ENCODE data around the gene ANKHD1. TPM values are rescaled to one million over a fixed set of nuclear protein-coding genes. Genes with fewer than 3 reads are reported as not detected.

Gene ANKHD1
- polyA plus RNA-seq, 2 donors: 37.7 to 43.2 TPM

DNA sequence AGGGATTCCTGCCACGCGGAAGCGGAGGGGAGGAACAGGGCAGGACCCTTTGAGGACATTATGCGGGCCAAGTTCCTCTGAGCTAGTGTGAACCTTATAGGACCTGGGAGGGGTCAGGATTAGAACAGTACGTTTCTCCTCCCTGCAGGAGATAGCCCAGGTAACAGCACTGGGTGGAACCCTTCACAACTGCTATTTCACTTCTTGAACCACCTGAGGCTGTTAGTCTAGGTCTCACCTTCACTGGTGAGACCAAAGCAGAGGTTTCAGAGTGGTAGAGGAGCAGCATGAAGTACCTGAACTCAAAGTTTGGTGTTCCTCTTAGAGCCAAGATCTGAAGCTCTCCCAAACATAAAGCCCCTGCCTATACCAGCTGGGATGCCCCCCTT lies 146.7 kb downstream of the ANKHD1 start:
- WGBS, 2 donors: 3 to 10% methylated on average over 5 of the region's 5 CpGs
- Histone ChIP-seq H3K9me3 (ENCODE audit: control insufficient read depth in 2 of 2, insufficient read depth in 1 of 2, low read depth in 1 of 2, low read length in 1 of 2) (no peaks in the 10 kb centered on the region), H3K27me3 (ENCODE audit: control insufficient read depth in 1 of 2, insufficient read depth in 2 of 2, low read length in 2 of 2) (no peaks in the 10 kb centered on the region), H3K27ac (ENCODE audit: low read depth in 2 of 2, low read length in 1 of 2) (peak overlapping the region; percentile 99 to 100), H3K4me1 (ENCODE audit: control insufficient read depth in 2 of 2, insufficient read depth in 2 of 2, low read length in 1 of 2) (peaks cover 12 to 16% of the 10 kb centered on the region in 2 donors), H3K36me3 (ENCODE audit: control insufficient read depth in 2 of 2, insufficient read depth in 2 of 2, low read length in 1 of 2) (peaks cover 11 to 14% of the 10 kb centered on the region in 2 donors), H3K4me3 (ENCODE audit: low read depth in 1 of 2, low read length in 2 of 2) (peak overlapping the region; percentile 50 to 61)

DNA sequence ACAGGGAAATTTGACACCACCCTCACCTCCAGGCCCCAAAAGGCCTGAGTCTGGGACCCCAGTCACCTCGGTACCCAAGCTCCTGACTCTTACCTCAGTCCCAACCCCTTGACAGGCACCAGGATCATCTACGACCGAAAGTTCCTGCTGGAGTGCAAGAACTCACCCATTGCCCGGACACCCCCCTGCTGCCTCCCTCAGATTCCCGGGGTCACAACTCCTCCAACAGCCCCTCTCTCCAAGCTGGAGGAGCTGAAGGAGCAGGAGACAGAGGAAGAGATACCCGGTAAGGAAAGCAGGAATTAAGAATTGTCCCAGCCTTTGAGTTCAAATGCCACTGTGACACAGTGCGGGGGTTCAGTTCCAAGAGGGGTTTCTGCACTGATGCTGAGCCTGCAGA lies 147.2 kb downstream of the ANKHD1 start:
- Histone ChIP-seq H3K27me3 (ENCODE audit: control insufficient read depth in 1 of 2, insufficient read depth in 2 of 2, low read length in 2 of 2) (no peaks in the 10 kb centered on the region), H3K4me1 (ENCODE audit: control insufficient read depth in 2 of 2, insufficient read depth in 2 of 2, low read length in 1 of 2) (peaks cover 12 to 16% of the 10 kb centered on the region in 2 donors), H3K27ac (ENCODE audit: low read depth in 2 of 2, low read length in 1 of 2) (peak overlapping the region; percentile 99 to 100), H3K36me3 (ENCODE audit: control insufficient read depth in 2 of 2, insufficient read depth in 2 of 2, low read length in 1 of 2) (peaks cover 11 to 14% of the 10 kb centered on the region in 2 donors), H3K9me3 (ENCODE audit: control insufficient read depth in 2 of 2, insufficient read depth in 1 of 2, low read depth in 1 of 2, low read length in 1 of 2) (no peaks in the 10 kb centered on the region), H3K4me3 (ENCODE audit: low read depth in 1 of 2, low read length in 2 of 2) (no peak overlapping the region)
- 88 to 89% methylated on average over 7 of the region's 7 CpGs for WGBS, 2 donors

DNA sequence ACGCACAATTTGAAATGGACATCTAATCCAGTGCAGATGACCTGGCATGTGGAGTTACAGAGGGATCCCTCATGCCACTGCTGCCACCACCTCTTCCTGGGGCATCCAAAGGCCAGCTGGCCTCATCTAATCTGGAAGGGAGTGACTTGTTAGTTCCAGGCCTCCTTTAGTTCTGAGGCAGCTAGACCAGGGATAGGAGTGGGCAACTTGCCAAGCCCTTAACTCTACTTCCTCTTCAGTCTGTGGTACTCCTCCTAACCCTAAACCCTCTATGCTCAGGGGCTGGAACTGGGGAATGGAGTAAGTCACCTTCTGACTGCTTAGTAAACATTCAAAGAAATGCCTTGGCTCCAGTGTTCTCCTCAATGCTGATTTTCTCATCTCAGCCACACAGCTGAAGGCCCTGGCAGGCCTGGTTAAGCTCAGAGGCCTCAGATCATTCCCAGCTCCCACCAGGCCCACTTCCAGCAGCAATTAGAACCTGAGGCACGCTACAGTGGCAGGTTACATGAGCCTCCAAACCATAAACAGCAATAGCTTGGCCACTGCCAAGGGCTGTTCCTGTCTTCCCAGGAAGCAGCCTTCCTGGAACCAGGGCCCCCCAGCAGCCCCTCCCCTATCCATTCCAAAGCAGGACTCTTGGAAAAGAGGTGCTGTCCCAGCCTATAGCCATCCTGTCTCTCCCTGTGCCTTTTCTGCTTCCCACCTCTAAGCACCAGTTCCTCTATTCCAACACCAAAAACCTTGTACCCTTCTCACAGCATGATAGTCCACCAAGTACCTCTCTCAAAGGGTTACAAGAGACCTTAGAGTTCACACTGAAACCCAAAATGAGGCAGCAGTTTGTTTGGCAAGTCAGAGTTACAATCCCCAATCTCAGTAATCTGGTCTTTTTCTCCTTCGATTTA lies 147.9 kb downstream of the ANKHD1 start:
- peaks cover 11 to 14% of the 10 kb centered on the region in 2 donors for H3K36me3 ChIP-seq (ENCODE audit: control insufficient read depth in 2 of 2, insufficient read depth in 2 of 2, low read length in 1 of 2)
- peaks cover 12 to 16% of the 10 kb centered on the region in 2 donors for H3K4me1 ChIP-seq (ENCODE audit: control insufficient read depth in 2 of 2, insufficient read depth in 2 of 2, low read length in 1 of 2)
- no peaks in the 10 kb centered on the region for H3K27me3 ChIP-seq (ENCODE audit: control insufficient read depth in 1 of 2, insufficient read depth in 2 of 2, low read length in 2 of 2)
- H3K27ac ChIP-seq (ENCODE audit: low read depth in 2 of 2, low read length in 1 of 2): peak overlapping the region; percentile 99 to 100
- WGBS, 2 donors: 71 to 83% methylated on average over 3 of the region's 3 CpGs
- H3K4me3 ChIP-seq (ENCODE audit: low read depth in 1 of 2, low read length in 2 of 2): no peak overlapping the region
- no peaks in the 10 kb centered on the region for H3K9me3 ChIP-seq (ENCODE audit: control insufficient read depth in 2 of 2, insufficient read depth in 1 of 2, low read depth in 1 of 2, low read length in 1 of 2)

DNA sequence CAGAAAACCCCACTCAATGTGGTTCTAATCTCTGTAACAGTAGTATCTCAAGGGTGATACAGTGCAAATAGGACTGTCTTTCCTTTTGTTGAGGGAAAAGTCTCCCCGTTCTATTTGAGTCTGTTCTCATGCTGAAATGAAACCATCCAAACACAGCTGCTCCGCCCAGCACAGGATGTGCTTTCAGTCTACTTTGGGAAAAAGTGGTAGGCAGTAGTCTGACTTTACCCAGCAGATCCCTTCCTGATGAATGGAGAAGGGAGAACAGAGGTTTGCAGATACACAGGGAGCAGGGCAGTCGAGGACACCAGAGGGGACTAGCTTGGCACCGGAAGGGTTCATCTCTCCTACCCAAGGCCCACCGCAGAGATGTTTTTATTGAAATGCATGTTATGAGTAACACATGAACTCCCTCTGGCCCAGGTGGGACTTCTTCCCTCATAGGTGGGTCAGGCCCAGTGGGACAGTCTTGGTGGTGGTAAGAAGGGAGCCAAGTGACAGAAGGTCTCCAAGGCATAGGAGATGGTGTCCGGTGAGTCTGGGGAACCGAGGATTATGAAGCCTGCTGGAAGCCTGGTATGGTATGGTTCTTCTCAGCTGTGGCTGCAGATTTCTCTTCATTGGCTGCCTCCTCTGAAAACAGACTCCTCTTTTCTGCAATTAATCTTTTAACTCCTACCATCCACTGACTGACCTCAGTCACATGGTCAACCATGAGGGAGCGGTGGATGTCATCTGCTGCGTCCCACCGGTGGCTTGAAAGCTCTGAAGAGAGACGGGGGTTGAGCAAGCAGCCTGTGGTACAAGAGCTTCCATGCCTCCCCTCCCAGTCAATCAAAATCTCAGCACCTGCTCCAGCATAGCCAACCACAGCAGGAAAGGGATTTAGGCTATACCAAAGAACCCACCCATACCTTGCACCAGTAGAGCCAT lies 148.8 kb downstream of the ANKHD1 start:
- Histone ChIP-seq H3K4me1 (ENCODE audit: control insufficient read depth in 2 of 2, insufficient read depth in 2 of 2, low read length in 1 of 2) (peaks cover 12 to 16% of the 10 kb centered on the region in 2 donors), H3K9me3 (ENCODE audit: control insufficient read depth in 2 of 2, insufficient read depth in 1 of 2, low read depth in 1 of 2, low read length in 1 of 2) (no peaks in the 10 kb centered on the region), H3K27ac (ENCODE audit: low read depth in 2 of 2, low read length in 1 of 2) (peak overlapping the region in 1 of 2 donors; percentile 100), H3K36me3 (ENCODE audit: control insufficient read depth in 2 of 2, insufficient read depth in 2 of 2, low read length in 1 of 2) (peaks cover 11% of the 10 kb centered on the region in 2 donors), H3K4me3 (ENCODE audit: low read depth in 1 of 2, low read length in 2 of 2) (no peak overlapping the region), H3K27me3 (ENCODE audit: control insufficient read depth in 1 of 2, insufficient read depth in 2 of 2, low read length in 2 of 2) (no peaks in the 10 kb centered on the region)
- 87 to 93% methylated on average over 11 of the region's 11 CpGs for WGBS, 2 donors

DNA sequence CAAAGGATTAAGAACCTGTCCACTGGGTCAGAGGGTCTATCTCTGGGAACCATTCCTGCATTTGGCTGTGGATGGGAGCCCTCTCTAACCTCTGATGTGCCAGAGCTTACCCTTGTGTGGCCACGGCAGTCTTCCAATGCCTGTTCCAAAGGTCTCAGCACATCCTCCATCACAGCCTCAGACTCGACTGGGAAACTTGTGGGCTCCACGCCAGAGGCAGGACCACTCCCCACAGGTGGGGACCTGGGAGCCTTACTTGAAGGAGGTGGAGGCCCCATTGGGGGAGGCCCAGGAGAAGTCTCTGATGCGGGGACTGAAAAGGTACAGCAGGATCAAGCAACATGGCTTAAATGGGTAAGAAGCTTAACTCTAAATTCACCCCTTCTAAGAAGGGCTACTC lies 150.2 kb downstream of the ANKHD1 start:
- Histone ChIP-seq H3K27ac (ENCODE audit: low read depth in 2 of 2, low read length in 1 of 2) (no peak overlapping the region), H3K4me3 (ENCODE audit: low read depth in 1 of 2, low read length in 2 of 2) (no peak overlapping the region), H3K36me3 (ENCODE audit: control insufficient read depth in 2 of 2, insufficient read depth in 2 of 2, low read length in 1 of 2) (peaks cover 11% of the 10 kb centered on the region in 2 donors), H3K9me3 (ENCODE audit: control insufficient read depth in 2 of 2, insufficient read depth in 1 of 2, low read depth in 1 of 2, low read length in 1 of 2) (no peaks in the 10 kb centered on the region), H3K27me3 (ENCODE audit: control insufficient read depth in 1 of 2, insufficient read depth in 2 of 2, low read length in 2 of 2) (no peaks in the 10 kb centered on the region), H3K4me1 (ENCODE audit: control insufficient read depth in 2 of 2, insufficient read depth in 2 of 2, low read length in 1 of 2) (peaks cover 9 to 13% of the 10 kb centered on the region in 2 donors)
- WGBS, 2 donors: 86 to 87% methylated on average over 4 of the region's 4 CpGs

DNA sequence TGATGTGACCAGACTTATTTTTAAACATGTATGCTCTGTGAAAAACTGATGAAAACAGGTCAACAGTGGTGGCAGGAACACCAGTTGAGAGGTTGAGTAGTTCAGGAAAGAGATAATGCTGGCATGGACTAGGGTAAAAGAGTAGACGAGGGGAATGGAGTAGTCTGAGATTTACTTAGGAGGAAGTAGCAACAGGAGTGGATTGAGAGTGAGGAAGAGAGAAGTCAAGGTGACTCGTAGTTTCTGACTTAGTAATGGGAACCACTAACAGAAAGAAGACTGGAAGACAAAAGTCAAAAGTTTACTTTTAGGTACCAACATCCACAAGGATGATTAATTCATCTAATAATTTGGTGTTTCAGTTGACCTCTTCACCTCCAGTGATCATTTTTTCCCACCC lies 152.0 kb downstream of the ANKHD1 start:
- Histone ChIP-seq H3K27ac (ENCODE audit: low read depth in 2 of 2, low read length in 1 of 2) (no peak overlapping the region), H3K36me3 (ENCODE audit: control insufficient read depth in 2 of 2, insufficient read depth in 2 of 2, low read length in 1 of 2) (peaks cover 11% of the 10 kb centered on the region in 2 donors), H3K27me3 (ENCODE audit: control insufficient read depth in 1 of 2, insufficient read depth in 2 of 2, low read length in 2 of 2) (no peaks in the 10 kb centered on the region), H3K4me3 (ENCODE audit: low read depth in 1 of 2, low read length in 2 of 2) (no peak overlapping the region), H3K9me3 (ENCODE audit: control insufficient read depth in 2 of 2, insufficient read depth in 1 of 2, low read depth in 1 of 2, low read length in 1 of 2) (no peaks in the 10 kb centered on the region), H3K4me1 (ENCODE audit: control insufficient read depth in 2 of 2, insufficient read depth in 2 of 2, low read length in 1 of 2) (peaks cover 5 to 9% of the 10 kb centered on the region in 2 donors)
- WGBS, 2 donors: 58 to 72% methylated on average over 2 of the region's 2 CpGs

DNA sequence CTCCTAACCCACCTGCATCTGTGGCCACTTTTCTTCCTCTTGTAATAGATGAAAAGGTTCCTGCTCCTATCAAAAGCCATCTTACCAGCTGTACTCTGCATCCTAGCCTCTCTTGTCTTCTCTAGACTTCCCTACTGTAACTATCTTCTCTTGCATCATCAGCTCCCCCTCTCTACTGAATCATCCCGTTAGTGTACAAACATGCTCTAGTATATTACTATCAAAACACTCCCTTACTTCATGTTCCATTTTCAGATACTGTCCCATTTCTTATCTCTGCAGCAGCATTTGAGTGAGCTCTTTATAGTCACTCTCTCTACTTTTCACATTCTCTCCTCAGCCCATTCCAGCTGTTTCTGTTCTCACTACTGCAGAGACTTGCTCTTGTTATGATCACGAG lies 152.8 kb downstream of the ANKHD1 start:
- Histone ChIP-seq H3K27ac (ENCODE audit: low read depth in 2 of 2, low read length in 1 of 2) (no peak overlapping the region), H3K4me3 (ENCODE audit: low read depth in 1 of 2, low read length in 2 of 2) (no peak overlapping the region), H3K9me3 (ENCODE audit: control insufficient read depth in 2 of 2, insufficient read depth in 1 of 2, low read depth in 1 of 2, low read length in 1 of 2) (no peaks in the 10 kb centered on the region), H3K27me3 (ENCODE audit: control insufficient read depth in 1 of 2, insufficient read depth in 2 of 2, low read length in 2 of 2) (no peaks in the 10 kb centered on the region), H3K36me3 (ENCODE audit: control insufficient read depth in 2 of 2, insufficient read depth in 2 of 2, low read length in 1 of 2) (peaks cover 11% of the 10 kb centered on the region in 2 donors), H3K4me1 (ENCODE audit: control insufficient read depth in 2 of 2, insufficient read depth in 2 of 2, low read length in 1 of 2) (peaks cover 3 to 4% of the 10 kb centered on the region in 2 donors)
- WGBS, 2 donors: 57 to 58% methylated on average over 2 of the region's 2 CpGs

DNA sequence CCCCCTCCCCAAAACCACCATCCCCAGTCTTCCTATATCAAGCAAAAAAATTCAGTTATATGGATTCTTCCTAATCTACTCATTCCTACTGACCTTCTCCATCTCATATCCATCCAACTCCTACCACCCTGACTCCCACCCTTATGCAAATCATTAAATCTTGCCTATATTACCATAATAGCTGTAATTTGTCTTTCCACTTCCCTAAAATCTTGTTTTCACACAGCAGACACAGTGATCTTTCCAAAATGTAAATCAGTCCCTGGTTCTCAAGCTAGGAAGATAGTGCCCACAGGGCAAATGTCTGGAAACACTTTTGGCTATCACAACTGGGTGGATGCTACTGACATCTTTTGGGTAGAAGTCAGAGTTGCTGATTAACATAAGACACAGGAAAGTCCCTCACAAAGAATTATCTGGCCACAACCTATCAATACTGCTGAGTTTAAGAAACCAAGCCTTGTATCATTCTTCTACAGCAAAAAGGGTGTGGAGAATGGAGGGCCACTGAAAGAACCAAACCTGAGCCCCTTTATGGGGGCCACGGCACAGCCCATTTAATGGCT lies 154.2 kb downstream of the ANKHD1 start:
- no peaks in the 10 kb centered on the region for H3K27me3 ChIP-seq (ENCODE audit: control insufficient read depth in 1 of 2, insufficient read depth in 2 of 2, low read length in 2 of 2)
- H3K4me1 ChIP-seq (ENCODE audit: control insufficient read depth in 2 of 2, insufficient read depth in 2 of 2, low read length in 1 of 2): peaks cover 0 to 3% of the 10 kb centered on the region in 2 donors
- no peaks in the 10 kb centered on the region for H3K9me3 ChIP-seq (ENCODE audit: control insufficient read depth in 2 of 2, insufficient read depth in 1 of 2, low read depth in 1 of 2, low read length in 1 of 2)
- no peak overlapping the region for H3K27ac ChIP-seq (ENCODE audit: low read depth in 2 of 2, low read length in 1 of 2)
- 80% methylated on average over 1 of the region's 1 CpG for WGBS, 2 donors
- peak overlapping the region in 1 of 2 donors; percentile 91 for H3K4me3 ChIP-seq (ENCODE audit: low read depth in 1 of 2, low read length in 2 of 2)
- peaks cover 4 to 11% of the 10 kb centered on the region in 2 donors for H3K36me3 ChIP-seq (ENCODE audit: control insufficient read depth in 2 of 2, insufficient read depth in 2 of 2, low read length in 1 of 2)

DNA sequence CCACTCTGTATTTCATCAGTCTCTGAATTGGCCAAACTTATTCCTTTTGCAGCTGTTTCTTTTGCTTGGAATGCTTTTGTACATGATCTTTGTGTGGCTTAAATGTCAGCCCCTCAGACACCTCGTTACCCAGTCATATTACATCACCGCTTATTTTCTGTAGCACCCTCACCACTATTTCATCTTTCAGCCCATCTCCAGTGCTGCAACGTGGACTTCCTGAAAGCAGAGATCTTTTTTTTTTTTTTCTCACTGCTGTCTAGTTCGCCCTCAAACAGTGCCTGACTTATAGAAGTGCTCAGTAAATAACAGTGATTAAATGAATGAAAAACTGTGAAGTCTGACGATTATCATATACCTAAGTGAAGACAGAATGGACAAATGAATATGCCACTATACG lies 154.8 kb downstream of the ANKHD1 start:
- 2 to 3% methylated on average over 6 of the region's 6 CpGs for WGBS, 2 donors
- Histone ChIP-seq H3K36me3 (ENCODE audit: control insufficient read depth in 2 of 2, insufficient read depth in 2 of 2, low read length in 1 of 2) (peaks cover 6 to 10% of the 10 kb centered on the region in 2 donors), H3K9me3 (ENCODE audit: control insufficient read depth in 2 of 2, insufficient read depth in 1 of 2, low read depth in 1 of 2, low read length in 1 of 2) (no peaks in the 10 kb centered on the region), H3K27me3 (ENCODE audit: control insufficient read depth in 1 of 2, insufficient read depth in 2 of 2, low read length in 2 of 2) (no peaks in the 10 kb centered on the region), H3K4me1 (ENCODE audit: control insufficient read depth in 2 of 2, insufficient read depth in 2 of 2, low read length in 1 of 2) (peaks cover 0 to 3% of the 10 kb centered on the region in 2 donors), H3K27ac (ENCODE audit: low read depth in 2 of 2, low read length in 1 of 2) (no peak overlapping the region), H3K4me3 (ENCODE audit: low read depth in 1 of 2, low read length in 2 of 2) (peak overlapping the region in 1 of 2 donors; percentile 91)

Data from esophagus (tissue), 2 donors.